SW 1271 (cell line): ENCODE measurements around the gene KRTAP9-6.
"Not testable (repeated sequence)": the region's sequence is repeated elsewhere in the genome, so short reads cannot be mapped to it uniquely, and the experiment has no call there.

Experiments
- DNase-seq, 2 experiments: peaks; one replicate each; lab custom pipeline; 2025; lab: John Stamatoyannopoulos, UW

Gene KRTAP9-6

DNA sequence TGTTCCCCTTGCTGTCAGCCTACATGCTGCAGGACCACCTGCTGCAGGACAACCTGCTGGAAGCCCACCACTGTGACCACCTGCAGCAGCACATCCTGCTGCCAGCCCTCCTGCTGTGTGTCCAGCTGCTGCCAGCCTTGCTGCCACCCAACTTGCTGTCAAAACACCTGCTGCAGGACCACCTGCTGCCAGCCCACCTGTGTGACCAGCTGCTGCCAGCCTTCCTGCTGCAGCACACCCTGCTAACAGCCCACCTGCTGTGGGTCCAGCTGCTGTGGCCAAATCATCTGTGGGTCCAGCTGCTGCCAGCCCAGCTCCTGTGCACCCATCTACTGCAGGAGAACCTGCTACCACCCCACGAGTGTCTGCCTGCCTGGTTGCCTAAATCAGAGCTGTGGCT is 6.1 kb downstream of the KRTAP9-6 start:
- not testable (repeated sequence) for DNase-seq

DNA sequence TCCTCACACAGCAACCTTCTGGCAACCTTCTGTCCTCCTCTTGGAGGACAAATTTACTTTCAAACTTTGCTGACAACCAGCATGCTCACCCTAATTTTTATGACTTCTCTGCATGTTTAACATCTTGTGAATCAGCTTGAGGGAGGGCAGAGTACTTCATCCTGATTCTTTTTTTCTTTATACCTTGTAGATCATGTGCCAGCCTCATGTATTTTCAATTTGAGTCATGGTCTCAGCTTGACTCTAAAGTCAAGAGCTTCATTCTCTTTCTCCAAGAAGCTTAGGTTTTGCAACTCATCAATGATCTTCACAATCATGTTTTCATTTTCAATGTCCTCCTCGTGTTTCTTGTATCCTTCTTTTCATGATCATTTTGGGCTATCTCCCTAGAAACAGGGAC is 6.7 kb downstream of the KRTAP9-6 start:
- no peak for DNase-seq

DNA sequence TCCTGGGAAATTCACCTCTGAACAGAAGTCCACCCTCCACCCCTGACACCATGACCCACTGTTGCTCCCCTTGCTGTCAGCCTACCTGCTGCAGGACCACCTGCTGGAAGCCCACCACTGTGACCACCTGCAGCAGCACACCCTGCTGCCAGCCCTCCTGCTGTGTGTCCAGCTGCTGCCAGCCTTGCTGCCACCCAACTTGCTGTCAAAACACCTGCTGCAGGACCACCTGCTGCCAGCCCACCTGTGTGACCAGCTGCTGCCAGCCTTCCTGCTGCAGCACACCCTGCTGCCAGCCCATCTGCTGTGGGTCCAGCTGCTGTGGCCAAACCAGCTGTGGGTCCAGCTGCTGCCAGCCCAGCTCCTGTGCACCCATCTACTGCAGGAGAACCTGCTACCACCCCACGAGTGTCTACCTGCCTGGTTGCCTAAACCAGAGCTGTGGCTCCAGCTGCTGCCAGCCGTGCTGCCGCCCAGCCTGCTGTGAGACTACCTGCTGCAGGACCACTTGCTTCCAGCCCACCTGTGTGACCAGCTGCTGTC is 10.5 kb downstream of the KRTAP9-6 start, which contains the start of gene KRTAP9-7:
TSS of gene KRTAP9-7 (plus strand) at position 51 of the 543 bp plus-strand sequence. CDS start at position 51, 0 bp downstream.
- DNase-seq = not testable (repeated sequence)

DNA sequence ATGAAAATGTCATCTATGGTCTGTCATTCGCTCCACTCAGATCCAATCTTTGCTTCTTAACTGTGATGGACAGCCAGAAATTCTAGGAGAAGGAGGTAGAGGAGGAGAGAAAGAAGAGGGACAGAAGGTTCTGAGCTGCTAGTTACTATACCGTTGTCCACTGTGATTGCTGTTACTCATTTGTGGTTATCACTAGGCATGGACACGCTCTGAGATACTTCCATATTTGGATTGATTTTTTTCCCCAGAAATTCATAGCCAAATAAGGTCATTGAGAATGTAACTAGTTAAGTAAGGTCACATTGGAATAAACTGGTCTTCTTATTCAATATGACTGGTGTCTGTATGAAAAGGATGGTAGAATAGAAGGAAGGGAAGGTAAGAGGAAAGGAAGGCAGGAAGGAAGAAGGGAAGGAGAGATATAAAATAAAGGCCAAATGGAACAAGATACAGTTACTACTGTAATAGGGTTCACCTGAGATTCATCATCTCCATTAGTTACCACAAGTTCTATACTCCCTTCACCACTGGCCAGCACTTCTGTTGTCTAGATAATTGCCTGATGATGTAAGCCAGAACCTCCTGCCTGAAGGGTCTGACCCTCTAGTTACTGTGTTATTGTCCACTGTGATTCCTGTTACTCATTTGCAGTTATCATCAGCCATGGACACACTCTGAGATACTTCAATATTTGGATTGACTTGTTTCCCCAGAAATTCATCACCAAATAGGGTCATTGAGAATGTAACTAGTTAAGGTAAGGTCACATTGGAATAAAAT is 13.2 kb downstream of the KRTAP9-6 start:
- DNase-seq = no peak

DNA sequence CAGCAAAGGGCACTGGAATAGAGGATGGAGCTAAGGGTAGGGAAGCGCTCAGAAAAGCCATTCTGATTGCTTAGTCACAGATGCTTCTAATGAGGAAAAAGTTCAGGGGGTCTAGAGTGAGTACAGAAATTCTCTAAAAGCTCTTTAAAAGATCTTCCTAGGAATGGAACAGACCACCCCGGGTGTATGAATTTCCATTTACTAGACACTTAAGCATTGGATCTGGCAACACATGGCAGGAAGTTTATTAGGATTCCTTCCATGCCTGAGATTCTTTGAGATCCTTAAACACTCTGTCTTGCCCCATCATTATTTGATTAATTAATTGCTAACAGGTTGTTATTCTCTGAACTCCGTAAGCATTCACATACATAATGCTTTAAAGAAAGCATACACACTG is 18.9 kb downstream of the KRTAP9-6 start:
- no peak for DNase-seq

DNA sequence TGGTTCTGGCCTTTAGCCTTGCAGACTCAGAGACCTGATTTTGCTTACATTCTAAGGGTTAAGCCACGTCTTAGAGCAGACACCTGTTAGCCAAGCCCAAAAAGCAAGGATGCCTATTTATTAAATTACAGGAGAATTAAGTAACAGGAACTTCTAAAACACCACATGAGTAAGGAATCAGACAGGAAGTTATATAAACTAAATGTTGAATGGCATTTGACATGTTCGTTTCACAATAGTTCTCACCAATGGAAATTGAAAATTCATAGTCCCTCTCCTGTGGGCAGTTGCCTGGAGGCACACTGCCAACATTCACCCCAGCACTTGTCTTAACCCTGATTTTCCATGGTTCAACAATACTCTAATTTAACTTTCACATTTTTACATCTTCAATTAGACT is 19.4 kb downstream of the KRTAP9-6 start:
- no peak for DNase-seq

DNA sequence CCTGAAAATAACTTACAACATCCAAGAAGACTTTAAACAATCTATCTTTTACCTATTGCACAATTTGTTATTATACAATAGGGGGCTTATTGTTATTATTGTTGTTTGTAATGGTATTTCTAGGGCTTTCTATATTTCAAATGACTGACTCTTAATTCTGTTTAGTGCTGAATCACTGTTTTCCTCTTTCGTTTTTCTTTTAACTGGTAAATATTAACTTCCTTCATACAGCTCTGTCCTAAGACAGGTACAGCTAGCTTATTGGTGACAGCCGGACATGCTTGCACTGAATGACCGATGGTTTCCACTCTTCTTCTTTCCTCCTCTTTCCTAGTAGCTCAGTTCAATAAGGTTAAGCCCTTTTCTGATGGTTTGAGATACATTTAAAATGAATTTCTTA is 21.9 kb downstream of the KRTAP9-6 start:
- DNase-seq = no peak

DNA sequence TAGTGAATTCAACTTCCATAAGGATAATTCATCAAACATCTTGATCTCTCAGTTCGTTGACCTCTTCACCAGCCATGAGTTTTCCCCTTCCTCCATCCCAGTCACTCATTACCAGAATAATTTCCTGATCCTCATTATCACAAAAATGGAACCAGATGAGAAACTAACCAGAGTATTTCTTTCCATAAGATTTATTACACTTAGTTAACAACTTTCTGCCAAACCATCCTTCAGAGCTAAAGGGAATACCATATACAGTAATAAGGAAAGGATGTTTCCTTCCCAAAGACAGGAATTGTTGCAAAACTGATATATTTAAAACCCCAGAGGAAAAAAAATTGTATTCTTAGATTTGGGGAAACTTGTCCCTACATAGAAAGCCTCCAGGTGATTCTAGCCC is 28.8 kb downstream of the KRTAP9-6 start:
- DNase-seq = no peak

DNA sequence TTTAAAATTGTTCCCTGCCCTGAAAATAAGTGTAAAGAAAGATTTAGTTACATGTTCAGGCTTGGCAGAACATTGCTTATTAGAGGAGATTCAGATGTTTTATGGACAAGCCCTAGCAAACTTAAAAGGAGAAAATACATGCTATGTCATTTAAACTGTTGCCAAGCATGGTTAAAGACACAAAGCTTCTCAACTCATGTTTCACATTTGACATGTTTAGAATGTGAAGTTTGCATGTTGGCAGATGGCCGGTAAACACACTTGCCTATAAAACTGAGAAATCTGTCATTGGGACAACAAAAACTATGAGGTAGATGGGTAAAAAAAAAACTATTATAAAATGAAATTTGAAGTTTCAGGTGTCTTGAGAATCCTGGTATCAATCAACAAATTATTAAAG is 31.7 kb downstream of the KRTAP9-6 start:
- DNase-seq = no peak

DNA sequence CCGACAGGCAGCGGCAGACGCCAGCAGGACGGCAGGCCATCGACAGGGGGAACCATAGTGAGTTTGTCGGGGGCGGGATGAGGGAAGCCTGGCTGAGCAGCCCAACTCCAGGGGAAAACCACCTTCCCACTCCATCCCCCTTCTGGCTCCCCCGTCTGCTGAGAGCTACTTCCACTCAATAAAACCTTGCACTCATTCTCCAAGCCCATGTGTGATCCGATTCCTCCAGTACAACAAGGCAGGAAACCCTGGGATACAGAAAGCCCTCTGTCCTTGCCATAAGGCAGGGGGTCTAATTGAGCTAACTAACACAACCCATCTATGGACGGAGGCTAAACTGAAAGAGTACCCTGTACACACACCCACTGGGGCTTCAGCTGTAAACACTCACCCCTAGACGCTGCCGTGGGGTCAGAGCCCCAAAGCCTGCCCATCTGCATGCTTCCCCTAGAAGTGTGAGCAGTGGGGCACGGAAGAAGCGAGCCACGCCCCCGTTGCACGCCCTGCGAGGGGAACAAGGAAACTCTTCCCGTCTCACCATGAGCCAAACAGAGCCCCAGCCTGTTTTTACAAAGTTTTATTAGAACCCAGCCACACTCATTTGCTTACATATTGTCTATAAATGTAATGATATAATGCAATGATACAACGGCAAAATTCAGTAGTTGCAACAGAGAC is 33.4 kb downstream of the KRTAP9-6 start:
- no peak for DNase-seq

DNA sequence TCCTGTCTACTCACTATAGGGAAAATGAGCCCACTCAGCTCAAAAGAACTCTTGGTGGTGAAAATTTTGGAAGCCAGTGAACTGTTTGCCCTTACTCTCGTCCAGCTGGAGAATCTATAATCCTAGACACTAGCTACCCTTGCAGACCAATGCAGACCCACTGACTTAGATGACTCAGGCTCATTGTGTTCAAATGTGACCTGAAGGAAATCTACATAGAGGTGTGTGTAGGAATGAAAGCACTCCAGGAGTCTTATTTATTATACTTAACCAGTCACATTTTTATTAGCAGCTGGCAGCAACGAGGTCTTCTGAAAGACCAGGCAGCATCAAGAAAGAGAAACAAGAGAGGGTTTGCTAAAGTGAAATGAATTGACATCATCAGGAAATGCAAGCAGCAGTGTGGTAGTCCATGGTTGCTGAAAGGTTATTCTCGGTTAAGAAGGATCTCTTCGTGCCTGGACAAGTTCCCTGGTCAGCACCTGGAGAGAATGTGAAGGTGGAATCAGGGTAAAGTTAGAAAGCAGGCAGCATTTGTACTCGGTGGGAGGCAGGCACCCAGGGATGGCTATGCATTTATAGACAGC is 36.1 kb downstream of the KRTAP9-6 start:
- no peak for DNase-seq

DNA sequence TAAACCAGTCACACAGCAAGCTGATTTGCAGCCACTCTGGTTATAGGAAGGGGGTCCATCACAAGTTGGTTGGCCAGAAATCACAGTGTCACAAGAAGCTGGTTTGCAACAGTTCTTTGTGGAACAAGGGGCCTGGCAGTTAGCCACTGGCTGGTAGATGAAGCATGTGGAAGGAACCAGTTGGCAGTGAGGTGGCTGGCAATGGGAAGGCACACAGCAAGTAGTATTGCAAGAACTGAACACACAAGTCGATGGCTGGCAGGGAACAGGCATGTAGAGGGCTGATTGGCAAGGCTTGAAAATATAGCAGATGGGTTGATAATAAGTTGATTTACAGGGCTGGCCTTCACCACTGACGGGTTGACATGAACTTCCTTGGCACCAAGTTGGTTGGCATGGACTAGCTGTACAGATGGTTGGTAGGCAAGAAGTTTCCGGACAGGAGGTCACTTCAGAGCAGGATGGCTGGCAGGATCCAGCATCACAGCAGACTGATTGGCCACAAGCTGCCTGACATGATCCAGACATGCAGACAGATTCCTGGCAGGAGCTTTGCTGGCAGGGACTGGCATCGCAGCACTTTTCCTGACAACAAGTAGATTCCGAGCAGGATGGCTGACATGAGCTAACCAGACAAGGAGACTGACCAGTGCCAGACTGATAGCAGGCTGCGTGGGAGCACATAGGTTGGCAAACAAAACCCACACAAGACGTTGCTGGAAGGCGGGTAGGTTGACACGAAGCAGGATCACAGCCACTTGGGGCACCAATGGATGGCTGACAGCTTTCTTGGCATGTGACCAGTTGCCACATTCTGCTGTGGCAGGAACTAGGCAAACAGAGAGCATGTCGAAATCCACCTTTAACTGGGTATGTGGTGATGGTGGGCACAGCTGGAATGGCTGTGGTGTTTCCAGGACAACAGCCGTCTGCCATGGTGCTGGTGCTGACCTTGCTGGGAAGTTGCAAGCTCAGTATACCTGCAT is 37.0 kb downstream of the KRTAP9-6 start, which contains the start of gene KRTAP29-1:
TSS of gene KRTAP29-1 (minus strand) at position 936 of the 986 bp plus-strand sequence. CDS start at position 936, 0 bp downstream.
- DNase-seq = no peak

DNA sequence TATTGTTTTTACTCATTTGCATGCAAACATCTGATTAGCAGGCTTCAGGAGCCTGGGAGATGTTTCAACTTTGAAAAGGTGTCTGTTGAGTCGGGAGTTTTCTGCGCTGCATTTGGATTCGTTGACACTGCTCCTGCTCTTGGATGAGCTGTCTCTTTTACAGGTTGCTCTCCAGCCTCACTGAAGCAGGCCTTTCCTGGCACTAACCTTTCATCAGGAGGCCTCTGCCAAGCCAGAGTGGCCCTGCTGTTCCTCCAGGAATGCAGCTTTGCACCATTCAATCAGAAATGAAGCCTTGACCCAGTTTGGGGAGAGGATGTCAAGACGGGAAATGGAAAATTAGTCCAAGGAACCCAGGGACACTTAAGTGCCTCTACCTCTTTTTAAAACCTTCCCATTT is 37.8 kb downstream of the KRTAP9-6 start:
- DNase-seq = no peak

DNA sequence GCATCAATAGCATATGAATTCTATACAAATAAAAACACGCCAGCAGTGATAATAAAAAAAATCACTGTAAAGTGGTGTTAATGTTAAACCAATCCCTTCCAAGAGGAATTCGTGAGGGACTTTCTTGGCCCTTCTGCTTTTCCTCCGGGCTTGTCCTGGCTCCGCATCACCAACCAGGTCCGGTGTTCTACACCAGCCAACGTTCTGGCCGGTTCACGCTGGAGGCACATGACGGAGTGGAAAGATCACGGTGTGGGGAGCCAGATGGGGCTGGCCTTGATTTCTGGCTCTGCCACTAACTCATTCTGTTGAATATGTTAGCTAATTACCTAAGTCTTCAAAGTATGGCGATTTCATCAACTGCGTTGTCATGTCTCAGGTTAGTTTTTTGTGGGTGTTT is 38.9 kb downstream of the KRTAP9-6 start:
- no peak for DNase-seq

DNA sequence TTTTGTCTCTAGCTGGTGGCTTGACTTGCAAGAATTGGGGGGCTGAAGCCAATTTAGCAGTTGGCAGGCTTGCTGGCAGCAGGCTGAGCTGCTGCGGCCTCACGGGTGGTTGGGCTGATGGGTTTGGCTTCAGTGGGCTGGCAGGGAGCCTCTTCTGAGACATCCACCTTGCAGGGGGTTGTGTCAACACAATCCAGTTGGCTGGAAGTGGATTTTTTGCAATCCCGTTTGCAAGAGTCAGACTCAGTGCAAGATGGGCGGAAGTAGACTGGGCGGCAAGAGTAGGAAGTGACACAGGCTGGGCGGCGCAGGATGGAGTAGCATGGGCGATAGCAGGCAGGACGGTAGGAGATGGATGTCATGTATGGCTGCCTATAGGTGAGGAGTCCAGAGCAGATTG is 42.5 kb downstream of the KRTAP9-6 start:
- DNase-seq = no peak

DNA sequence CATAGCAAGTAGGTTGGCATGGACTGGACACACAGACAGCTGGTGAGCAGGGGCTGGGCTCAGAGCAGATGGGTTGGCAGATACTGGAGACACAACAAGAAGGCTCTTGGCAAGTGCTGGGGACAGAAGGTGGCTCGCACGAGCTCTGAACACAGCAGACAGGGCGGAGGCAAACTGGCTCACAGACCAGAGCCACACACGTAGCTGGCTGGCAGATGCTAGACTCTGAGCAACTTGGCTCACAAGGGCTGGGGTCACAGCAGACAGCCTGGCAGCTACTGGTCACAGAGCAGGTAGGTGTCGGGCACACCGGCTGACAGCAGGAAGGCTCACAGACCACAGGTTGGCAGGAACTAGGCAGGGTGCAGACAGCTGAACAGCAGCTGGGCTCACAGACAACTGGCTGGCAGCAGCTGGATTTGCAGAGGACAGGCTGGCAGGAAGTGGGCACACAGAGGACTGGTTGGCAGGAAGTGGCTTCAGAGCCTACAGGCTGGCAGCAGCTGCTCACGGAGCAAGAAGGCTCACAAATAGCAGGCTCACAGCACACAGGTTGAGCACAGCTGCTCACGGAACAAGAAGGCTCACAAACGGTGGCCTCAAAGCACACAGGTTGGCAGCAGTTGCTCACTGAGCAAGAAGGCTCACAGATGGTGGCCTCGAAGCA is 43.2 kb downstream of the KRTAP9-6 start:
- DNase-seq = no peak

DNA sequence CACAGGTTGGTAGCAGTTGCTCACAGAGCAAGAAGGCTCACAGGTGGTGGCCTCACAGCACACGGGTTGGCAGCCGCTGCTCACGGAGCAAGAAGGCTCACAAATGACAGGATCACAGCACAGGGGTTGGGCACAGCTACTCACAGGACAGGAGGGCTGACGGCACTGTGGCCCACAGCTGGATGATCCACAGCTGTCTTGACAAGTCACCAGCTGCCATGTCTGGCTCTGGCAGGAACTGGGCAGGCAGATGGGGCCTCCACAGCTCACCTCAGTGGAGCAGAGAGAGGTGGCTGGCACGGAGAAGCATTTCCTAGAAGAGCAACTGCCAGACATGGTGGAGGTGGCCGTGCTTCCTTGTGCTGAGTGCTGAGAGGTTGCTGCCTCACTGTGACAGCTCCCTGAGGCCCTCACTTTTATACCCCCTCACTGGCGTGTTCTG is 43.8 kb downstream of the KRTAP9-6 start, which contains the start of gene KRTAP16-1:
TSS of gene KRTAP16-1 (minus strand) at position 392 of the 442 bp plus-strand sequence. CDS start at position 336, 56 bp downstream.
- DNase-seq = no peak

DNA sequence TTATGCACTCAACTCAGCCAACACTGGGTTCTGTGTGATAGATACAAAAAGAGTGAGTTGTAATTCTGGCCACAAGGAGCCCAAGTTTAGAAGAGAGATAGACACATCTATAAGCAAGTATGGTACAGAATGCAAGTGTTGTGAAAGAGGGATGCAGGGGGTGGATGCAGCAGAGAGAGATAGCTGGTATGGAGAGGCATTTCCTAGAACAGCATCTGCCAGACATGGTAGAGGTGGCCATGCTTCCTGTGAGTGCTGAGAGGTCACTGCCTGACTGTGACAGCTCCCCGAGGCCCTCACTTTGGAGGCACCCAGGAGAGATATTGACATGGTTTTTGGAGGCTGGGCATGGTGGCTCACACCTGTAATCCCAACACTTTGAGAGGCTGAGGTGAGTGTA is 45.9 kb downstream of the KRTAP9-6 start:
- DNase-seq = no peak

DNA sequence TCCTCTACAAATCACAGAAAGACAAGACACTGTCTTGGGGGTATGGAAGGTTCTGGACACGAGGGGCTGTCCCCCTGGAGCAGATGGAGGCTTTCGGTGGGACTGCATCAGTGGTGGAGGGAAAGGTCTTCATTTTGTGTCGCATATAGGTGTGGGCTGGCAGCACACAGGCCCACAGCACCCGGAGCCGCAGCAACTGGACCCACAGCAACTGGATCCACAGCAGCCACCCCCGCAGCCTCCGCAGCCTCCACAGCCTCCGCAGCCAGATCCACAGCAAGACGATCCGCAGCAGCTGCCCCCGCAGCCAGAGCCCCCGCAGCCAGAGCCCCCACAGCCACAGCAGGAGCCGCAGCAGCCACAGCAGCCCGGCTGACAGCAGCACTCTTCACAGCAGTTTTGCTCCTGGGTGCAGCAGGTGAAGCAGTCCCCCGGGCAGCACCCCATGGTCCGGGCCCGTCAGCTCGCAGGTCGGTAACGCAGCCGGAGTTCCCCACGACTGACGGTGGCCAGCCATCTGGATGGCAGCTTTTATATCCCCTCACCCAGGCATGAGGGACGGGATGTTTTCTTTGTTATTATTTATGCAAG is 50.1 kb downstream of the KRTAP9-6 start, which contains the start of gene KRTAP17-1:
TSS of gene KRTAP17-1 (minus strand) at position 507 of the 591 bp plus-strand sequence. CDS start at position 447, 60 bp downstream.
- DNase-seq = no peak
